CD4-positive, alpha-beta T cell treated with Interleukin-10 for 1 hour (primary cell): Measurements from ENCODE around the gene CBX7.

Source experiments
- DNase-seq: peaks from one replicate; pipeline ENCODE4 v3.0.0-alpha.2; 2020

CBX7 gene

GRCh38 chr22:39122772-39123470 is 29.6 kb downstream of the CBX7 start:
- no peak for DNase-seq

DNA sequence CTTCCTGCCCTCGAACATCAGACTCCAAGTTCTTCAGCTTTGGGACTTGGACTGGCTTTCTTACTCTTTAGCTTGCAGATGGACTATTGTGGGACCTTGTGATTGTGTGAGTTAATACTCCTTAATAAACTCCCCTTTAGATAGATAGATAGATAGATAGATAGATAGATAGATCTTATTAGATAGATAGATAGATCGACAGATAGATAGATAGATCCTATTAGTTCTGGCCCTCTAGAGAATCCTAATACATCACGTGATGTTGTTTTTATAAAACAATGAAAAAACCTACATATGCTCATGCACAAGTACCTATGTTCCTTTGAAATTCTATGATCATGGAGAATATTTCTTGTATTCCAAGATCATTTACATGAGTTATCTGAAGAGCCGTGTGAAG is 31.5 kb downstream of the CBX7 start:
- no peak for DNase-seq

GRCh38 chr22:39117585-39118191 is 34.8 kb downstream of the CBX7 start:
- DNase-seq = peak; percentile 86

GRCh38 chr22:39115977-39116621 is 36.4 kb downstream of the CBX7 start:
- DNase-seq = peak; percentile 63

- DNase-seq = no peak
These were observed 36.9 kb downstream of the CBX7 start for GRCh38 chr22:39115570-39115969.

GRCh38 chr22:39114112-39114511 is 38.4 kb downstream of the CBX7 start:
- no peak for DNase-seq

- DNase-seq = no peak
These were observed 41.6 kb downstream of the CBX7 start for GRCh38 chr22:39110631-39111561.

GRCh38 chr22:39109361-39109760 is 43.1 kb downstream of the CBX7 start:
- DNase-seq = no peak

DNA sequence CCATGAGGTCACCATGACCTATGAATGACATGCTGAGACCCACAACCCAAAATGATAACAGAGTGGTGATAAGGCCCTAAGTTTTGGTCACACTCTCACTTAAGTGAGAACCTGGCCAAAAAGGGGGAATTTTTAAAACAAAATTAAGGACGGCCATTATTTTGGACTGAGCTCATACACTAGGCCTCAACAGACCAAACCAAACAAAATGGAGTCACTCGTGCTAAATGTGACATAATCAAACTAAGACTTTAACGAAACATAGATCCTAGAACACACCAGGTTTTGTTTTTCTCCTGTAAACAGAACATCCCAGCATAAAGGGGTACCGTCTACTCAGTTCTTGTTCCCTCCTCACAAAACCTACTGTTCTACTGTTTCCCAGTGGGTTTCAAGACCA is 44.0 kb downstream of the CBX7 start:
- DNase-seq = no peak

DNA sequence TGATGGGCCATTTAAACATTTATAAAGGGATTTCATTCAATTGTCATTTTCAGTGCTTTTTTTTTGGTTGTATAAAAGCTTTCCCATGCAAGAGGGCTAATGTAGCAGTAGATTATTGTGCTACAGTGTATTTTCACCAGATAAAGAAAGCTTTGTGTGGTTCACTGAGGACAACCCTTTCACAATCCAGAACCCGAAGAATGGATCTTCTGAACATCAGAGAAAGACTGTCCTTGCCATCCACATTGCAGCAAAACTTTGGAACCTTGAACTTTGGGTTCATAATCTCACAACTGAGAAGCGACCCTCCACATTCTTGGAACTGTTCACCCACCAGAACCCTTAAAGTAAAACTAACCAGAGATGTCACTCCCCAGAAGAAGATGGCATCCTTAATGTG is 46.2 kb downstream of the CBX7 start:
- no peak for DNase-seq

DNA sequence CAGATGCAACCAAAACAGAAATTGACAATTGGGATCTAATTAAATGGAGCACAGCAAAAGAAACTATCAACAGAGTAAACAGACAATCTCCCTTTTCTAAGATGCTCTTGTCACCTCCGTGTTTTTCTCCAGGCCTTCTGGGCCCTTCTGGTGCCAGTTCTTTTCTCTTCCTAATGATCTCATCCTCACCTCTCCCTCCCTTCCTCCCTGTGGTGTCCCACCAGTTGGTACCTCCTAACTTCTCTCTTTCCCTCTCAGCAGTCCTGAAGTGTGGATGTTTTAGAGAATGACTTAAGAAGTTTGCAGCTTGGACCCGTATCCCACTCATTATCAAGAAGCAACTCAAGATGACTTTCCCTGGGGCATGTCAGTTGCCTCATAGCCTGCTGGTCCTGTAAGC is 49.0 kb downstream of the CBX7 start:
- DNase-seq = no peak

GRCh38 chr22:39101226-39101625 is 51.3 kb downstream of the CBX7 start:
- DNase-seq = no peak

- no peak for DNase-seq
These were observed 53.9 kb downstream of the CBX7 start for GRCh38 chr22:39098576-39098975.

DNA sequence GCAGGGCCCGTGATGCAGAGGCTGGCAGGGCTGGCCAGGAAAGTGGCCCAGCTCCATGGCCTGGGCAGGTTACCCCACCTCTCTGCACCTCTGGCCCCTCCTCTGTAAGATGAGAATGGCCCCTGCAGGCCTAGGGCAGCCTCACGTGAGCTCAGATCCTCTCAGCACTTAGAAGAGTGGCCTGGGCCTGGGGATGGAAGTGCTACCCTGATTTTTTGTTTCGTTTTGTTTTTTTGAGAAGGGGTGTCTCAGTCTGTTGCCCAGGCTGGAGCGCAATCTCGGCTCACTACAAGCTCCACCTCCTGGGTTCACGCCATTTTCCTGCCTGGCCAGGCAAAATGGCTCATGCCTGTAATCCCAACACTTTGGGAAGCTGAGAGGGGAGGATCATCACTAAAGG is 54.5 kb downstream of the CBX7 start:
- DNase-seq = no peak

- peak; percentile 58 for DNase-seq
These were observed 55.1 kb downstream of the CBX7 start, which contains the start of gene APOBEC3H for GRCh38 chr22:39097098-39098020. TSS of gene APOBEC3H (plus strand) at chr22:39097244. CDS start at chr22:39100279, 3,035 bp downstream.

DNA sequence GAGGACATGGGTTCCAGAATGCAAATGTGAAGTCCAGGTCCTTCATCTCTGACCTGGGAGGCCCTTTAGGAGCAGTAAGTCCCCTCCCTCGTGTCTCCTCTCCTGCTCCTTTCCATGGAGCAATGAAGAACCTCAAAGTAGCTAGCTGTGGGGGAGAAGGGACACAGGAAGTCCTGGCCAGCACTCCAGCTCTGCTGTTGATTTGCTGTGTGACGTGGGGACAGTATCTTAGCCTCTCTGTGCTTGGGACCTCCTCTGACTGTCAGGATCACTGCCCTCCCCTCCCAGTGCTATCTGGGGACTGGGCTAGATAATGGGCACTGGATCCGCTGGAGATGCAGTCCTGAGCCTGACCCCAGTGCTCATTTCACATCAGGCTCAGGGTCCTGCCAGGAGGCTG is 56.5 kb downstream of the CBX7 start:
- DNase-seq = no peak

DNA sequence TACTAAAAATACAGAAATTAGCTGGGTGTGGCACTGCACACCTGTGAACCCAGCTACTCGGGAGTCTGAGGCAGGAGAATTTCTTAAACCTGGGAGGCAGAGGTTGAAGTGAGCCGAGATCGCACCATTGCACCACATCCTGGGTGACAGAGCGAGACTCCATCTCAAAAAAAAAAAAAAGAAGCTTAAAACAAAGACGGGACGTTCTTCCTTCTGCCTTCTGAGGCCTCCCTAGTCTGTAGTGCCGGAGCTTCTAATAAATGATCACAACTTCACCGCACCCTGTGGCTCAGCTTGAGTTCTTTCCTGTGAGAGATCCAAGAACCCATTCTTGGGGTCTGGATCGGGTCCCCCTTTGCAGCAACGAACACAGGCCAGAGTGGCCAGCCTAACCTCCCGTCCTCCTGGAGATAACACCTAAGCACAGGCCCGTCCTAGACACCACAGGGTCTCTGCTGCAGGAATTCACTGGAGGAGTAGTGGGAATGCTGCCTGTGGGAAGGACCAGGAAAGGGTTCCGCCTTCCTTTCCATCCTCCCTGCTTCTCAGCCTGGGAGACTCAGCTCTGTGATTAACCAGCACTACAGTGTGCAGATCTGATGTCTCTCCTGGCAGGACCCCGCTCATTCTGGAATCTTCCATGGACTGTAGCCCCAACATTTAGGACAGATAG is 57.6 kb downstream of the CBX7 start:
- DNase-seq = peak; percentile 60

DNA sequence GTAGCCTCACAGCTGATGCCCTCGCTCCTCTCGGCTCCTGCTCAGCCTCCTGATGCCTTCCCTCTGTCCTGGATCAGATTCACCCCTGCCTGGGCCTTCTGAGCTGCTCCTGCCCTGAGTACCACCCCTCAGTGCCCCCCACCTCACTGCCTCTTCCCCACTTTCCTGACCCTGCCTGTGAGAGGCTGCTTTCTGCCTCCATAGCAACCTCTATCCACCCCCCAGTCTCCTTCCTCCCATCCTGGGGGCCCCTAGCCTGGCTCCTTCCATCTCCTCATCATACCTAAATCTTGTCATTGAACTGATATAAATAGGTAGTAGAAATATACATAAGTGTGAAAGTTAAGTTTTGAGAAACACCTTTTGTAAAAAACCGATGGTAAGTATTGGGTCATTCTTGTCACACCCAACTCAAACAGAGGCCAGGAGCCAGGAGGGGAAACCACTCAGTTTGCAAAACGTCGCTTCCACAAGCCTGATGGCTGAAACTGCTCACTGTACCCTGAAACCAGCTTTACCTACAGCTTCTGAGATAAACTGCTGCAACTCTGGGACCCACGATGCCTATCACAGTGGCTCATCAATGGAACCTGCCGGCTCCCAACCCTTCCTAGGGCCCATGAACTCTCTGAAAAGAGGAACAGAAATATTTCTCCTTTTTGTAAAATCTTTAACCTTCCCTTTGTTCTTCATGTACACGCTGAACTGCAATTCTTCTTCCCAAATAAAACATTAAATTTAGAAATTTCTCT is 60.2 kb downstream of the CBX7 start:
- no peak for DNase-seq

DNA sequence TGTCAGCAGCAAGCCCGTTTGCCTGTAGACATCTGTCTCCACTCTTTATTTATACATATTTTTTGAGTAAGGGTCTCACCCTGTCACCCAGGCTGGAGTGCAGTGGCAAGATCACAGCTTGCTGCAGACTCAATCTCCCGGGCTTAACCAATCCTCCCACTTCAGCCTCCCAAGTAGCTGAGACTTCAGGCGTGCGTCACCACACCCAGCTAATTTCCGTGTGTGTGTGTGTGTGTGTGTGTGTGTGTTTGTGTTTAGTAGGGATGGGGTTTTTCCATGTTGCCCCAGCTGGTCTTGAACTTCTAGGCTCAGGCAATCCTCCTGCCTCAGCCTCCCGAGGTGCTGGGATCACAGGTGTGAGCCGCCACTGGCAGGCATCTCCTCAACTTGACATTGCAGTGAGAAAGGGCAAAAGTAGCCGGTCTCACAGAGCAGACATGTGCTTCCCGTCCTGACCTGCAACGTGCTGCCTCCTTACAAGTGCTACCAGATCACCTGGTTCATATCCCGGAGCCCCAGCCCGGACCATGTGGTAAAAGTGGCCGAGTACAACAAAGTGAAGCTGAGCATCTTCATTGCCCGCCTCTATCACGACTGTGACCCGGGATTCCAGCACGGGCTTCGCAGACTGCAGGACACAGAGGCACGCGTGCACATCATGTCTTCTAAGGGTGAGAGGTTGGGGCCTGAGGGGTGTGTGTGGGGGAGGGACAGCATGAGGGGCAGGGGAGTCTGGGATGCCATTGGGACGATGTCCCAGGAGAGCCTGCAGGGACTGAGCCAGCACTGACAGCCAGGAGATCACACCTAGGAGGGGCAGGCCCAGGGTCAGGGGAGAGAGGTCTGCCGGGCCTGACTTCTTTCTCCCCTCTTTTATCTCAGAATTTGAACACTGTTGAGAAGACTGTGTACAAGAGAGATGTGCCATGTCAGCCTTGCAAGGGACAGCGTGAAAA is 61.1 kb downstream of the CBX7 start:
- no peak for DNase-seq
